Endothelial cell of umbilical vein (primary cell): ENCODE results near the gene GGPS1.

ENCODE experiments used
- EZH2 ChIP-seq: IDR thresholded peaks from 2 replicates; pipeline ENCODE4 v1.6.1; 2012; ENCODE audit warnings: borderline replicate concordance, low read depth, mild to moderate bottlenecking, moderate library complexity, low read length, inconsistent platforms; ENCODE audit not compliant: severe bottlenecking
- FOS ChIP-seq: IDR thresholded peaks from 2 replicates; pipeline ENCODE4 v1.6.1; 2011; ENCODE audit warnings: mild to moderate bottlenecking, low read length, moderate library complexity, borderline replicate concordance; ENCODE audit not compliant: insufficient read depth
- GATA2 ChIP-seq: IDR thresholded peaks from 2 replicates; pipeline ENCODE4 v1.7.0; 2011; ENCODE audit warnings: low read depth, mild to moderate bottlenecking, moderate library complexity, mixed read lengths, low read length; ENCODE audit not compliant: insufficient read length, insufficient read depth
- JUN ChIP-seq: IDR thresholded peaks from 2 replicates; pipeline ENCODE4 v1.6.1; 2011; ENCODE audit warnings: borderline replicate concordance, low read depth; ENCODE audit not compliant: insufficient read length, insufficient read depth
- MYC ChIP-seq: IDR thresholded peaks from one replicate; pipeline ENCODE4 v1.6.1; 2011; ENCODE audit warnings: mild to moderate bottlenecking, low read depth, low read length
- POLR2A ChIP-seq: IDR thresholded peaks from 2 replicates; pipeline ENCODE4 v1.6.1; 2012; ENCODE audit warnings: low read depth, mild to moderate bottlenecking, control low read depth, low read length
- POLR2AphosphoS5 ChIP-seq: IDR thresholded peaks from 2 replicates; pipeline ENCODE4 v1.6.1; 2012; ENCODE audit warnings: low read depth, mild to moderate bottlenecking, control low read depth, low read length, moderate library complexity; ENCODE audit not compliant: insufficient read depth
- TF ChIP-seq, protein P1 (sequence below): IDR thresholded peaks from 2 replicates; pipeline ENCODE4 v1.6.1; 2011; ENCODE audit not compliant: insufficient read depth, insufficient read length
- TF ChIP-seq, protein P2 (sequence below), 2 donors: IDR thresholded peaks; 1 replicate in 1 of 2; 2 replicates in 1 of 2; pipeline ENCODE4 v1.5.1; 2011; ENCODE audit warnings: low read length in 2 of 2, mild to moderate bottlenecking in 2 of 2, moderate library complexity in 2 of 2, control low read depth in 1 of 2, inconsistent platforms in 1 of 2, low read depth in 1 of 2; ENCODE audit not compliant: insufficient read depth in 1 of 2; ENCODE audit errors: extremely low read depth in 1 of 2

GRCh38 chr1:235369802-235370201 is 41.4 kb downstream of the GGPS1 start:
- no peak for TF ChIP-seq POLR2A
- TF ChIP-seq, protein P1, sequence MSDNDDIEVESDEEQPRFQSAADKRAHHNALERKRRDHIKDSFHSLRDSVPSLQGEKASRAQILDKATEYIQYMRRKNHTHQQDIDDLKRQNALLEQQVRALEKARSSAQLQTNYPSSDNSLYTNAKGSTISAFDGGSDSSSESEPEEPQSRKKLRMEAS = no peak
- TF ChIP-seq, protein P2, sequence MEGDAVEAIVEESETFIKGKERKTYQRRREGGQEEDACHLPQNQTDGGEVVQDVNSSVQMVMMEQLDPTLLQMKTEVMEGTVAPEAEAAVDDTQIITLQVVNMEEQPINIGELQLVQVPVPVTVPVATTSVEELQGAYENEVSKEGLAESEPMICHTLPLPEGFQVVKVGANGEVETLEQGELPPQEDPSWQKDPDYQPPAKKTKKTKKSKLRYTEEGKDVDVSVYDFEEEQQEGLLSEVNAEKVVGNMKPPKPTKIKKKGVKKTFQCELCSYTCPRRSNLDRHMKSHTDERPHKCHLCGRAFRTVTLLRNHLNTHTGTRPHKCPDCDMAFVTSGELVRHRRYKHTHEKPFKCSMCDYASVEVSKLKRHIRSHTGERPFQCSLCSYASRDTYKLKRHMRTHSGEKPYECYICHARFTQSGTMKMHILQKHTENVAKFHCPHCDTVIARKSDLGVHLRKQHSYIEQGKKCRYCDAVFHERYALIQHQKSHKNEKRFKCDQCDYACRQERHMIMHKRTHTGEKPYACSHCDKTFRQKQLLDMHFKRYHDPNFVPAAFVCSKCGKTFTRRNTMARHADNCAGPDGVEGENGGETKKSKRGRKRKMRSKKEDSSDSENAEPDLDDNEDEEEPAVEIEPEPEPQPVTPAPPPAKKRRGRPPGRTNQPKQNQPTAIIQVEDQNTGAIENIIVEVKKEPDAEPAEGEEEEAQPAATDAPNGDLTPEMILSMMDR (IDR thresholded peaks at IDR 0.05; ENCODE audit: extremely low read depth in 1 of 2, insufficient read depth in 1 of 2, low read depth in 1 of 2, low read length in 2 of 2) = no peak
- TF ChIP-seq FOS = no peak
- no peak for TF ChIP-seq EZH2
- TF ChIP-seq POLR2AphosphoS5 = no peak
- TF ChIP-seq GATA2 = no peak
- no peak for TF ChIP-seq JUN
- no peak for TF ChIP-seq MYC
